D721Med (cell line): Measurements from ENCODE around the gene VAMP3.

Source experiments
- DNase-seq: peaks from one replicate; pipeline ENCODE4 v3.0.0; 2011; ENCODE audit warnings: low spot score; ENCODE audit not compliant: insufficient read length
- FAIRE-seq: peaks from 2 replicates; lab custom pipeline; 2011; peaks lifted over from hg19 to GRCh38; lab: Jason Lieb, UNC
- CTCF ChIP-seq: IDR thresholded peaks from 2 replicates; pipeline ENCODE4 v1.5.1; 2012; ENCODE audit warnings: mild to moderate bottlenecking, control low read depth; ENCODE audit not compliant: insufficient read depth; ENCODE audit errors: missing control alignments

Gene VAMP3

GRCh38 chr1:7770997-7771822 is at the start of gene VAMP3:
Gene VAMP3, plus strand, starts transcription at chr1:7771296. Its CDS starts 88 bp downstream, at chr1:7771384.
- no peak for TF ChIP-seq CTCF
- FAIRE-seq (no peak), DNase-seq (peak; percentile 66)

- no peak for FAIRE-seq
- TF ChIP-seq CTCF = no peak
- no peak for DNase-seq
Measured at GRCh38 chr1:7721940-7722669, 49.0 kb upstream of the VAMP3 start.

- DNase-seq = no peak
- no peak for TF ChIP-seq CTCF
- FAIRE-seq = no peak
Measured at GRCh38 chr1:7722670-7723012, 48.5 kb upstream of the VAMP3 start.

GRCh38 chr1:7726623-7727022 is 44.5 kb upstream of the VAMP3 start:
- FAIRE-seq (no peak), DNase-seq (no peak)
- TF ChIP-seq CTCF = no peak

- no peak for TF ChIP-seq CTCF
- DNase-seq = no peak
- no peak for FAIRE-seq
Measured at GRCh38 chr1:7727809-7728471, 43.2 kb upstream of the VAMP3 start.

GRCh38 chr1:7729761-7730160 is 41.3 kb upstream of the VAMP3 start:
- FAIRE-seq (no peak), DNase-seq (no peak)
- no peak for TF ChIP-seq CTCF
